Right cardiac atrium (tissue), 5 donors: ENCODE data around the gene PKNOX2. TPM values are rescaled to one million over a fixed set of nuclear protein-coding genes. Genes with fewer than 3 reads are reported as not detected.

Source experiments
- ATAC-seq, 2 donors: fragments of 200-7000 bp; cut with Tn5 transposase; one replicate each; pipeline versions ENCODE4 v1.8.0 to v1.9.1; 2020; ENCODE audit warnings: moderate library complexity in 2 of 2, mild to moderate bottlenecking in 1 of 2
- DNase-seq, 3 donors: peaks; one replicate each; pipeline ENCODE4 v3.0.0-alpha.2; 2020
- H3K27ac ChIP-seq: one replicate; pipeline ENCODE4 v1.5.1; 2013; ENCODE audit warnings: mild to moderate bottlenecking, low read length, control low read depth, moderate library complexity
- H3K27me3 ChIP-seq: one replicate; pipeline ENCODE4 v1.6.1; 2013; ENCODE audit not compliant: control insufficient read depth, insufficient read depth
- H3K4me1 ChIP-seq: one replicate; pipeline ENCODE4 v1.6.1; 2013; ENCODE audit warnings: low read length; ENCODE audit not compliant: control insufficient read depth, insufficient read depth
- H3K4me3 ChIP-seq: one replicate; pipeline ENCODE4 v1.5.1; 2013; ENCODE audit warnings: low read length, control low read depth
- H3K9me3 ChIP-seq: one replicate; pipeline ENCODE4 v1.6.1; 2013; ENCODE audit warnings: low read length; ENCODE audit not compliant: control insufficient read depth
- WGBS: extraction: QIAGEN DNeasy Blood & Tissue Kit; methylation state at CpG from one replicate; pipeline ENCODE4 v1.1.7; 2013; 5-methylcytosine and 5-hydroxymethylcytosine counted together
- intact Hi-C, 4 donors: fragments of 100-400 bp; cut with DNase I; formaldehyde crosslinking; loops; one replicate each; pipeline versions ENCODE4 v1.11.0 to v1.14.0; 2022 to 2023
- polyA plus RNA-seq: library from polyadenylated mRNA; stranded (reverse); fragments of 200-250 nt; gene quantifications from one replicate; pipeline ENCODE4 v1.2.3, GENCODE V29; 2013
- total RNA-seq, 4 donors: library from RNA; stranded (reverse); fragmentation: NEBNext Ultra II Directional; extraction: Animal tissue kit (Norgen Biotek cat#: 25700); gene quantifications; one replicate each; pipeline ENCODE4 v1.2.1, GENCODE V29; 2021
- donor health status: healthy with polysubstance abuse.
- donor health status: DM: no; HTN: yes; CAD: no.
- donor health status: DM: no; HTN: no; CAD: no.
- donor health status: DM: no; HTN: yes; CAD: no; lungs with severe emphysema.
- donor health status: DM: yes; HTN: yes; CAD: no.

PKNOX2 gene
- total and polyA plus RNA-seq, 5 donors = 8.1 to 20.2 (median 17.6) TPM

- no peaks in the 10 kb centered on the region for H3K27me3 ChIP-seq
- DNase-seq = no peak
- no peaks in the 10 kb centered on the region for H3K9me3 ChIP-seq
- no peak for ATAC-seq
- no peak overlapping the region for H3K27ac ChIP-seq
- no peak overlapping the region for H3K4me3 ChIP-seq
- 94% methylated on average over 7 of the region's 7 CpGs for WGBS
- H3K4me1 ChIP-seq = no peaks in the 10 kb centered on the region
- intact Hi-C loops = no loop called here
Observed at GRCh38 chr11:125388611-125389010, 224.1 kb downstream of the PKNOX2 start.

DNA sequence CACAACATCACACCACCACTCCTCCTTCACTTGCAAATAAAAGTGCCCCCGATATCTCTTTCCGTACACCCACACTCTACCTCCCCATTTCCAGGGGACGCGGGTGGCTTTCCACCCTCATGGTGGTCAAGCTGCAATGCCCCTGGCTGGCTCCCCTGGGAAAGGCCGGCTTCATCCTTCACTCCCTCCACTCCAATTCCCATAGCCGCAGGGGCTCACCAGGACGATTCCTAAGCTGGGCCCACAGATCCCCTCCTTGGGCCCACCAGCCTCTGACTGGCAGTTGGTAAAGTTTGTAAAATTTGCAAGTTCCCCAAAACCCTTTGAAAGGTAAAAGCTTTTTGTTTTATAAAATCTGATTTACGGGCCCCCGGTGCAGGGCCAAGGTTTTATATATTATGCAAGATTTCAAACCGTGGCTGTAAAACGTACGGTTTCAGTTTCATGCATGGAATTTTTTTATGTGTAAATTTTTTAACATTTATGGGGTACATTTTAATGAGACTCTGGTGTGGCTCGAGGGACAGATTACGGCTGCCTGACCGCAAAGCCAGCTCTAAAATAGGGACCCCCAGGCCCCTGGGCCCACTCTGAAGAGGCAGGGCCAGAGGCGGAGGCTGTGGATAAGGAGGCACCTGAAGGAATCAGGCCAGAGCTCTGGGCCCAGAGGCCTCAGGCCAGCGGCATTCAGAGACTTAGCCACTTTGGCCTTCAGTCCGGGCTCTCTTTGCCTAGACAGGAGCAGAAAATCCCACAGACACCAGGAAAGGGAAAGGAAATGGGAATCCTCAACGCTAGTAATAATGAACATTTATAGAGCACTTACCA lies 225.0 kb downstream of the PKNOX2 start:
- WGBS = 92% methylated on average over 19 of the region's 19 CpGs
- intact Hi-C loops = no loop called here
- DNase-seq (no peak), ATAC-seq (no peak)
- no peaks in the 10 kb centered on the region for H3K4me1 ChIP-seq
- H3K27me3 ChIP-seq = no peaks in the 10 kb centered on the region
- H3K9me3 ChIP-seq = no peaks in the 10 kb centered on the region
- no peak overlapping the region for H3K27ac ChIP-seq
- no peak overlapping the region for H3K4me3 ChIP-seq

GRCh38 chr11:125390946-125391345 lies 226.4 kb downstream of the PKNOX2 start:
- Histone ChIP-seq H3K4me1 (no peaks in the 10 kb centered on the region), H3K27ac (peak overlapping the region; percentile 10), H3K27me3 (no peaks in the 10 kb centered on the region), H3K9me3 (no peaks in the 10 kb centered on the region), H3K4me3 (no peak overlapping the region)
- DNase-seq (no peak), ATAC-seq (peak; percentile 59 to 68)
- intact Hi-C loops = no loop called here
- 8% methylated on average over 5 of the region's 5 CpGs for WGBS

DNA sequence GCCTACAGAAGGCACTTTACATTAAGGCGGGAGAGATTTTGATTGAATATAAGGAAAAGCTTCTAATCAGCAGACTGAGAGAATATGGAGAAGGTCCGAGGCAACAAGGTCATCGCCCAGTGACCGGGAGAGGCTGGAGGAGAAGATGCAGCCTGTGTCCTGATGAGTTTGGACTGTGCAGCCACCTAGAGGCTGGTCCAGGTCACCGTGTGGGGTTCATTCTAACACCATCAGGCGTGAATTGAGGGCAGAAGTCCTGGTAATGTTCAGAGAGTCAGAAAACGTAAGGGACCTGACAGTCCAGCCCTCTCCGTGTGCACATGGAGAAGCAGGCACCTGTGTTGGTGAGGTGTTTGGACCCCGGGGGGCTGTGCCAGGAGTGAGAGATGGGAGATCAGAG lies 228.8 kb downstream of the PKNOX2 start:
- H3K27ac ChIP-seq = no peak overlapping the region
- intact Hi-C loops = no loop called here
- DNase-seq = no peak
- no peak overlapping the region for H3K4me3 ChIP-seq
- H3K4me1 ChIP-seq = no peaks in the 10 kb centered on the region
- WGBS = 70% methylated on average over 9 of the region's 9 CpGs
- no peaks in the 10 kb centered on the region for H3K27me3 ChIP-seq
- no peak for ATAC-seq
- H3K9me3 ChIP-seq = no peaks in the 10 kb centered on the region

GRCh38 chr11:125394296-125394695 lies 229.7 kb downstream of the PKNOX2 start:
- H3K9me3 ChIP-seq = no peaks in the 10 kb centered on the region
- WGBS = 68% methylated on average over 2 of the region's 2 CpGs
- no peaks in the 10 kb centered on the region for H3K4me1 ChIP-seq
- H3K4me3 ChIP-seq = no peak overlapping the region
- no peak overlapping the region for H3K27ac ChIP-seq
- no peak for DNase-seq
- intact Hi-C loops = no loop called here
- peak in 1 of 2 donors; percentile 33 for ATAC-seq
- H3K27me3 ChIP-seq = no peaks in the 10 kb centered on the region

DNA sequence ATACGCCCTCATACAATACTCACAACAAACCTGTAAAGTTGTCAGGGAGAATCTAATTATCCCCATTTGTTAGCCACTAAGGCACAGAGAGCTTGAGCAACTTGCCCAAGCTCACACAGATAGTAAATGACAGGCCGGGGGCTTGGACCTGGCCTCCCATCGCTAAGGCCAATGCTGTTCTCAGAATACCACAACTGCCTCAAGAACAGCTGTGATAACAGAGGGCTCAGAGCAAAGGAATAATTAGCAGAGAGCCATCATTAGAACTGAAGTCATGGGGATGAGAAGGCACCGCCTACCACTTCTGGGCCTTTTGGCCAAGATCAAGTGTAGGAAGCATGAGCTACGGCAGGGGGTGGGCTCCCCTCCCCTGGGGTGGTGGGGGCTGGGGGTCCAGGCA lies 232.9 kb downstream of the PKNOX2 start:
- DNase-seq = no peak
- H3K9me3 ChIP-seq = no peaks in the 10 kb centered on the region
- H3K27me3 ChIP-seq = no peaks in the 10 kb centered on the region
- intact Hi-C loops = no loop called here
- WGBS = 86% methylated on average over 5 of the region's 5 CpGs
- no peak for ATAC-seq
- H3K4me3 ChIP-seq = no peak overlapping the region
- peaks cover 7% of the 10 kb centered on the region for H3K4me1 ChIP-seq
- no peak overlapping the region for H3K27ac ChIP-seq

- DNase-seq (no peak), ATAC-seq (no peak)
- Histone ChIP-seq H3K4me1 (peaks cover 7% of the 10 kb centered on the region), H3K27ac (no peak overlapping the region), H3K9me3 (no peaks in the 10 kb centered on the region), H3K4me3 (no peak overlapping the region), H3K27me3 (no peaks in the 10 kb centered on the region)
- intact Hi-C loops = no loop called here
- 84% methylated on average over 4 of the region's 4 CpGs for WGBS
Observed at GRCh38 chr11:125398475-125398874, 233.9 kb downstream of the PKNOX2 start.

DNA sequence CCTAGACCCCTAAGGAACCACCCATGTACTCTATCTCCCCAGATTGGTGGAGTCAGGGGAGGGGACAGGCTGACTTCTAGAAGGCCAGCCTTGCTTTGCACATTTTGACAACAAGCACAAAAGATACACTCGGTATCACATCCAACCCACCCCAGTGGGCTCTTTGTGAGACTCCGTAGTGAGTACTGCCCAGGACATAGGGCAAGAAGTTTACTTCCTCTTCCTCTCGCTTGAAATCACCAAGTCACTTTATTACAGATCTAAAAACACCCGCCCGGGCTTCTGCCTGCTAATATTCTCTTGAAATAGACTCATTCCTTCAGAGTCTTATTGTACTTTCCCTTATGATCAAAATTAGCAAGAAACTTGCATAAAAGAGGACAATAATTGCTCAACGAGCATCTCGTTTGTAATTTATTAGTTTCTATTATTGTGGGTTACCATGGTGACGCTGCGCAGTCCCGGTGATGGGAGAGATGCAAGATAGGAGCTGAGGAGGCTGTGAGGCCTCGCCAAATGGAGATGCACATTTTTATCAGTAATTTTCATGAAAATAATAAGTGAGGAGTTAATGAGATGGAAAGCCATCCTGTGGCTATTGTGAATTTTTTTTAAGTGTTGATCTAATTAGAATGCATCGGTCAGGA lies 234.6 kb downstream of the PKNOX2 start:
- 74% methylated on average over 12 of the region's 12 CpGs for WGBS
- intact Hi-C loops = no loop called here

DNA sequence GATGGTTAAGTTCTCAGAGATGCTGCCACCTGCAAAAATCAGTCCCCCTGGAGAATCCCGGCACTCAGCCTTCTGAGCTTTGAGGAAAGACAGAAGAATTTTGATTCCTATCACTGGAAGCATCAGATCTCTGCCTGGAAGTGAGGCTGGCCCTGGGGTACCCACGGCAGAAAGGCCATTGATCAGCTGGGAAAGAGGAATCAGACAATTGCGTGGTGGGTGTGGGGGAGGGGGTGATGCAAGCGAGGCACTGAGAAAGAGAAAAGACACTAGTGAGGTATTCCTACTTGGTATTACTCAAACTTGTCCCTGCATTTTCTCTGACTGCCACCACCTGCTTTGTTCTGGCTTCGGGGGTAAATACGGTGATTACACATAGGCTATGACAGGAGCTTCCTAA lies 235.4 kb downstream of the PKNOX2 start:
- ATAC-seq = no peak
- DNase-seq = no peak
- Histone ChIP-seq H3K4me1 (peaks cover 7% of the 10 kb centered on the region), H3K9me3 (no peaks in the 10 kb centered on the region), H3K27ac (no peak overlapping the region), H3K4me3 (no peak overlapping the region), H3K27me3 (no peaks in the 10 kb centered on the region)
- intact Hi-C loops = loop anchor here (10.0 kb wide), 4 partner anchors 45 to 305 kb away; partner anchors contain the start of gene PKNOX2 (in 3 of the 4)
- WGBS = 88% methylated on average over 6 of the region's 6 CpGs

More for the DNA sequence above, 234.6 kb downstream of the PKNOX2 start:
- Histone ChIP-seq H3K4me1 (peaks cover 7% of the 10 kb centered on the region), H3K27ac (no peak overlapping the region), H3K4me3 (no peak overlapping the region), H3K9me3 (no peaks in the 10 kb centered on the region), H3K27me3 (no peaks in the 10 kb centered on the region)
- no peak for ATAC-seq
- DNase-seq = no peak

- ATAC-seq (no peak), DNase-seq (no peak)
- Histone ChIP-seq H3K9me3 (no peaks in the 10 kb centered on the region), H3K27ac (peak overlapping the region; percentile 53), H3K4me1 (peaks cover 7% of the 10 kb centered on the region), H3K27me3 (no peaks in the 10 kb centered on the region), H3K4me3 (no peak overlapping the region)
- WGBS = 69% methylated on average over 12 of the region's 12 CpGs
- intact Hi-C loops = loop anchor here (10.0 kb wide), 4 partner anchors 46 to 306 kb away; partner anchors contain the start of gene PKNOX2 (in 3 of the 4)
Observed at GRCh38 chr11:125401235-125401634, 236.7 kb downstream of the PKNOX2 start.

- intact Hi-C loops = loop anchor here (10.0 kb wide), 4 partner anchors 47 to 307 kb away; partner anchors contain the start of gene PKNOX2 (in 3 of the 4)
- ATAC-seq = peak; percentile 36 to 55
Observed at GRCh38 chr11:125401746-125402145, 237.2 kb downstream of the PKNOX2 start.

More at GRCh38 chr11:125401746-125402145, 237.2 kb downstream of the PKNOX2 start:
- H3K4me1 ChIP-seq = peaks cover 7% of the 10 kb centered on the region
- H3K9me3 ChIP-seq = no peaks in the 10 kb centered on the region
- peak; percentile 61 to 82 (median 81) for DNase-seq
- H3K27me3 ChIP-seq = no peaks in the 10 kb centered on the region
- peak overlapping the region; percentile 34 for H3K27ac ChIP-seq
- 59% methylated on average over 11 of the region's 11 CpGs for WGBS
- H3K4me3 ChIP-seq = no peak overlapping the region
